Stimulated activated CD4-positive, alpha-beta T cell treated with anti-CD3 and anti-CD28 coated beads, Interleukin-2, amount 100 ng/mL, for 4 hours (primary cell): ENCODE measurements around the gene SGK1.
"Not testable (repeated sequence)": the region's sequence is repeated elsewhere in the genome, so short reads cannot be mapped to it uniquely, and the experiment has no call there.

Experiments used
- DNase-seq: peaks from one replicate; pipeline ENCODE4 v3.0.0-alpha.2; 2020; ENCODE audit warnings: low read depth

Gene SGK1

DNA sequence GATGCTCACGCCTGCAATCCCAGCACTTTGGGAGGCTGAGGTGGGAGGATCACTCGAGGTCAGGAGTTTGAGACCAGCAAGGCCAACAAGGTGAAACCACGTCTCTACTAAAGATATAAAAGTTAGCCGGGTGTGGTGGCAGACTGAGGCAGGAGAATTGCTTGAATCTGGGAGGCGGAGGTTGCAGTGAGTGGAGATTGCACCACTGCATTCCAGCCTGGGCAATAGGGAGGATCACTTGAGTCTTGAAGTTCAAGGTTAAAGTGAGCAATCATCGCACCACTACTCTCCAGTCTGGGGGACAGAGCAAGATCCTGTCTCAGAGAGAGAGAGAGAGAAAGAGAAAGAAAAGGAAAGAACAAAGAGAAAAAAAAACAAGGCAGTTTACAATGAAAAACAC is 13.5 kb downstream of the SGK1 start:
- DNase-seq: not testable (repeated sequence)

DNA sequence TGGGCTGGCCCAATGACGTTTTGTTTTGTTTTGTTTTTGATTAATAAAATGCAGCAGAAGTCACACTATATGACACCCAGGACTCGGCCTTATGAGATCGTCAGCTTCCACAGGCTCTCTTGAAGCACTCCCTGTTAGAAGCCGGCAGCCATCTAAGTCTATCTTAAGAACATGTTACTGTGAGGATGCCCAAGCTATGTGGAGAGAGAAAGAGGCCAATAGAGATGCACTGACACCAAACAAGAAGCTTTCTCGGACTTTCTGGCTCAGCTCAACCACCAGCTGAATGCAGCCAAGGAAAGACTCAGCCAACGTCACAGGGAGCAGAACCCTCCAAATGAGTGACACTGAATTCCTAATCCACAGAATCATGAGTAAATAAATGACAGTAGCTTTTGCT is 14.0 kb downstream of the SGK1 start:
- no peak for DNase-seq

DNA sequence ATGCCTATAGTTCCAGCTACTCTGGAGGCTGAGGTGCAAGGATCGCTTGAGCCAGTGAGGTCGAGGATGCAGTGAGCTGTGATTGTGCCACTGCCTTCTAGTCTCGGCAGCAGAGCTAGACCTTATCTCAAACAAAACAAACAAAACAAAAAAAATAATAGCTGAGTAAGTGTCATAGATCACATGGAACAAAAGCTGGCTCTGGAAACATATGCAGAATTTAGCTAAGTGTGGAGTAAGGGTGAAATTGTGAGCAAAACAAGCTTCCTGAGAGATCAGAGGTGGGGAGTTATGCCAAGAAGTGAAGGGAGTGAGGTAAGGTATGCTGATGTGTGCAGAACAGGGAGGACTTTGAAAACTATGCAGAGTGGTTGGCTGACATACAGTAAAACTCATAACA is 18.7 kb downstream of the SGK1 start:
- no peak for DNase-seq

DNA sequence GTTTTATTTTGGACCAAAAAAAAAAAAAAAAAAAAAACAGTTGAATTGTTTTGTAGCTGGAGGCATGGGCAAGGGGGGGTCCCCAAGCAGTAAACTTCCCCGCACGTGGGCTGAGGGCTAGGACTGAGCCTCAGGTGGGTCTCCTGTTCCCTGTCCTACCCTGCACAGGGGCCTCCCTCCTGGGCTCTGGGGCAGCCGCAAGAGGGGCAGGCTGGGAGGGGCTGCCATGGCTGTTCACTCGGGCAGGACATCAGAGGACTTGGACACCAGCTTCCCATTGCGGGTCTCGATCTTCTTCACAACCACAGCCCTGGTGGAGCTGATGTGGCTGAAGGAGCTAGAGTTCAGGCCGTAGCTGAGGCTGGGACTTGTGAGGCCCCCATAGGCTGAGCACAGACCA is 21.1 kb downstream of the SGK1 start:
- DNase-seq: no peak

DNA sequence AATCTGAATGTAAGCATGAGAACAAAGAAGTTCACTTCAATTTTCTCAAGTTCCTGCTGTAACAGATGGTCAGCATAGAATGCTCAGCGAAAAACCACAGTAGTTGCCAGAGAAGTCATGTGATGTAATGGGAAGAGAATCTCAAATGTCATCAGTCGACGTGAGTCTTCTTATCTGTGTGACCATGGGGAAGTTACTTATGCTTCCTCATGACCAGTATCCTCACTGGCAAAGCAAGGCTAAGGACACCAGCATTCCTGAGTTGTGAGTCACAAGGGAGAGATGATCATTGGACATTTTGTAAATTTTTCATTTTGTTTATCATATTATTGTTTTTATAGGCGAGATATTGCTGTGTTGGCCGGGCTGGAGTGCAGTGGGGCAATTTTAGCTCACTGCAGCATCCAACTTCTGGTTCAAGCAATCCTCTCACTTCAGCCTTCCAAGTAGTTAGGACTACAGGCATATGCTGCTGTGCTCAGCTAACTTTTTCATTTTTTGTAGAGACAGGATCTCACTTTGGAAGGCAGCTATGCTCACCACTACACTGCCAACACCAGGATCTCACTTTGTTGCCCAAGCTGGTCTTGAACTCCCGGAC is 21.9 kb downstream of the SGK1 start:
- no peak for DNase-seq

- DNase-seq: no peak
These were observed 24.2 kb downstream of the SGK1 start for GRCh38 chr6:134293659-134294161.

- DNase-seq: no peak
These were observed 26.8 kb downstream of the SGK1 start for GRCh38 chr6:134291156-134291555.

DNA sequence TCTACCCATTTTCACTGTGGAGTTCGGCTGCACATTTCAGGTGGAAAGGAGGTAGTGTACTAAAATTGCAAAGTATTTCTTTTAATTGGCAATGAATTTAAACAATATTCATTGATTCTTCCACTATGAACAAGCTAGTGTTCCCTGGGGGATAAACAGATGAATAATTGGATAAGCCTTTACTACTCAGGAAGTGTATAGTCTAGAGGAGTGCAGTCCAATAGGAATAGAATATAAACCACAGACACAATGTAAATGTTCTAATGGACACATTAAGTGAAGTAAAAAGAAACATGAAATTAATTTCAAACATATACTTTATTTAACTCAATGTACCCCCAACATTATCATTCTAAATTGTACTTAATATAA is 28.7 kb downstream of the SGK1 start:
- no peak for DNase-seq

DNA sequence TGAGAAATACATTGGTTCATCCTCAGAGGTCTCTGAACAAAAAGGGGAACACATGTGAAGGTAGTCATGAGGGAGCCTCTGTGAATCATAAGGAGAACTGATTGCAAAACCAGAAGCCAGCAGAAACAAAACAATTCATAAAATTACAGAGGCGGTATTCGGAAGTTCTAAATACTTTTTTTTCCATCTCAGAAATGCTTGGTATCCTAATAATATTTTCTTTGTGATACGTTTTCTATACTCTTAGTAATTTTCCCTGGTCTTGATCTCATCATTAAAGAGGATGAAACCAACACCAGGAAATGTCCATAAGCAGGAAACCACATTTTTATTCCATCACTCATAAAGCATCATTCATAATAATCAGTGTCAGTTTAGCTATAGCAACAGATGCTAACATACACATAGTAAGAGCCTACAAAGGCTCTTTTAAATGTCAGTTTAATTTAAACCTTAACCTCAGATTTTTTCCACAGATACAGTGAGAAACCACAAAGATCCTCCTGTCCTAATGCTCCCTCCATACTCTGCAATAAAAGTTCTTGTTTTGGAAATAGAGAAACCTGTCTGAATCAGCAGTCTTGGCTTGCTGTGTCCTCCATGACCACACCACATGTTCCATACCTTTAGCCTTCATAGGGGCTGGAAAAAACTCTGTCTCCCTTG is 29.2 kb downstream of the SGK1 start:
- no peak for DNase-seq

GRCh38 chr6:134287859-134288537 is 29.9 kb downstream of the SGK1 start:
- no peak for DNase-seq

GRCh38 chr6:134282816-134283215 is 35.1 kb downstream of the SGK1 start:
- DNase-seq: no peak

- no peak for DNase-seq
These were observed 36.5 kb downstream of the SGK1 start for GRCh38 chr6:134281388-134281787.

GRCh38 chr6:134278000-134278399 is 39.9 kb downstream of the SGK1 start:
- DNase-seq: no peak

DNA sequence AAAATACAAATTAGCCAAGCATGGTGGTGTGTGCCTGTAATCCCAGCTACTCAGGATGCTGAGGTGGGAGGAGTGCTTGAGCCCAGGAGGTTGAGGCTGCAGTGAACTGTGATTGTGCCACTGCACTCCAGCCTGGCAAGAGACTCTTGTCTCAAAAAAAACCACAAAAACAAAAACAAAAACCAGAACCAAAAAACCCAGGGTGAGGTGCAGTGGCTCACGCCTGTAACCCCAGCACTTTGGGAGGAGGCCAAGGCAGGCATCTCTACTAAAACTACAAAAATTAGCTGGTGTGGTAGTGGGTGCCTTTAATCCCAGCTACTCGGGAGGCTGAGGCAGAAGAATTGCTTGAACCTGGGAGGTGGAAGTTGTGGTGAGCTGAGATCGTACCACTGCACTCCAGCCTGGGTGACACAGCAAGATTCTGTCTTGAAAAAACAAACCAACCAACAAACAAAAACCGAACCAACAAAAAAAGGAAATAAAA is 41.0 kb downstream of the SGK1 start:
- DNase-seq: not testable (repeated sequence)

DNA sequence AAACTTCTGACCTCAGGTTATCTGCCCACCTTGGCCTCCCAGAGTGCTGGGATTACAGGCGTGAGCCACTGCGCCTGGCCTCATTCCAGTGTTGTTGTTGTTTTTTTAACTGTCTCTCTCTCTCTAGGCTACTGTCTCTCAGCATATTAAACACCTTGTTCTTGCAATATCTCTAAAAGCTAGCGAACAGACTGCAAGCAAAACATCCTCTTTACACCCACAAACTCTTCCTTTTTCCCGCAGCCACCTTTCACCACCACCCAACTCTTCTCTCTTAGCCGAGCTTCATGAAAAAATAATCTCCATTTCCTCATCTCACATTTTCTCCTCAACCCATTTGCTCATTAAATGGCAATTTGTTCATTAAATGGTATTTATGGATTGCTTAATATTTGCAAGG is 45.5 kb downstream of the SGK1 start:
- DNase-seq: no peak

DNA sequence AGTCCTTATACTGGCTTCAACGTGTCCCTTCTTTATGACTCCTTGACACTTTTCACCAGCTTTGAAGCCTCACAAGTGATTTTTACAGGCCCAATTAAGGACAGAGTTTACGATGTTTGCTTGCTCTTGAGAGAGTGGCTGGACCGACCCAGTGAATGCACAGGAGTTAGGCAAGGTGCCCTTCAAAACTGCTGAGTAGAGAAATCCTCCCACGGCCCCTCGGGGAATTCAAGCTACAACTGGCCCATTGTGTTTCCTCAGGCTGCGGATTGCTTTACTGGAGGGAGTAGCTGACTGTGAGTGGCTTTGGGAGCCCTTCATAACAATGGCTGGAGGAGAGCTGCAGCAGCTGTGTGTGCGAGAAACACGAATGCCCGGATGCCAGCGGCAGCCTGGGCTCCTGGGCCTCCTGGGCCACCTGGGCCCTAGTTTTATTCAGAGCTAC is 50.0 kb downstream of the SGK1 start:
- no peak for DNase-seq

DNA sequence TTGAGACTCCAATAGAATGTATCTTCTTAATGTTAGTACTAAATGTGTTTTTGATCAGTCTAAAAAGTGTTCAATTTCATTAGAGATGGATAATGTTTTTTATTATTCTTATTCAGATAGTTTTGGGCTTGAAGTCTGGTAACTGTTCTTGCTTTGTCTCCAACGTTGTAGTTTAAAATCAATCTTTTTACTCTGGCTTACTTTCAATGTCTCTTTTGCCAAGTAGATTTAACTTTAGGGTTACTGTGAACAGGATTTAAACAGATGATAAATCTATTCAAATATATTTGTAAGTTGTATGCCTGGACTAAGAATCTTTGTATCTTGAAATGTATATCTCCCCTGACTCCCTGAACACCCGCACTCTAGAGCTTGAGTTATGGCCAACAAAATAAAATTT is 51.1 kb downstream of the SGK1 start:
- no peak for DNase-seq

- no peak for DNase-seq
These were observed 56.1 kb downstream of the SGK1 start for GRCh38 chr6:134261766-134262165.

- DNase-seq: no peak
These were observed 59.0 kb downstream of the SGK1 start for GRCh38 chr6:134258849-134259306.

- no peak for DNase-seq
These were observed 60.4 kb downstream of the SGK1 start for GRCh38 chr6:134257516-134257915.

DNA sequence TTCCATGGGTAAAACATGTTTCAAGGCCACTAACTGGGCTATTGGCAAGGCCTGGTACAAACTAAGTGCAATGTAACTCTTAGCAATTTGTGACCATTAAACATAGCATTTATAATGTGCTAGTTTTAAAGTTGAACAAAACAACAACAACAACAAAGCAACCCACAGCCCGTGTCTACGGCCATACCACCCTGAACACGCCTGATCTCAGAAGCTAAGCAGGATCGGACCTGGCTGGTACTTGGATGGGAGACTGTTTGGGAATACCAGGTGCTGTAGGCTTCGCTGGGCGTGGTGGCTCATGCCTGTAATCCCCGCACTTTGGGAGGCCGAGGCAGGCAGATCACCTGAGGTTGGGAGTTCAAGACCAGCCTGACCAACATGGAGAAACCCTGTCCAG is 61.0 kb downstream of the SGK1 start:
- no peak for DNase-seq

- not testable (repeated sequence) for DNase-seq
These were observed 62.6 kb downstream of the SGK1 start for GRCh38 chr6:134255280-134255679.

DNA sequence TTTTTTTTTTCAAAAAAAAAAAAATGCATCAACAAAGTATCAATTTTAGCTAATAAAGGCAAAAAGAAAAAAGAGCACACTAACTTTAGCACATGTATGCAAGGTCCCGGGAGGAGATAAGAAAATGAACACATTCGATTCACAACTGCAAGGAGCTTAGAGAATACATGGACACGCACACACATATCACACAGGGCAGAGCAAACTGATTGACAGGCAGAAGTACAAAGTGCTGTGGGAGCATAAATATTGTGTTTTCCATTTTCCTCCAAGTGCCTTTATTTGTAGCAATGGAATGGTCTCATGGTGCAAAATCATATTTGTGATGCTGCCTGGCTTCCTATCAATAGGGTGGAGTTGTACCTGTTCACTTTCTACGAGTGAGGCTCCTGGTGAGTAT is 63.8 kb downstream of the SGK1 start:
- no peak for DNase-seq
